ENCODE results near the gene RIMS1.

The RIMS1 gene

GRCh38 chr6:72390548-72390947 lies 504.2 kb downstream of the RIMS1 start:
- DNase-seq, result no peak
- no peak overlapping the region for H3K27ac Mint-ChIP-seq
- H3K4me3 Mint-ChIP-seq, result no peak overlapping the region
- no peaks in the 10 kb centered on the region for H3K9me3 Mint-ChIP-seq
- H3K27me3 Mint-ChIP-seq, result peaks cover 17% of the 10 kb centered on the region
- no peaks in the 10 kb centered on the region for H3K4me1 Mint-ChIP-seq (ENCODE audit: low read depth)
- no peaks in the 10 kb centered on the region for H3K36me3 Mint-ChIP-seq (ENCODE audit: low read depth)

GRCh38 chr6:72401865-72402264 lies 515.5 kb downstream of the RIMS1 start:
- DNase-seq, result no peak
- no peak overlapping the region for H3K4me3 Mint-ChIP-seq
- peaks cover 10% of the 10 kb centered on the region for H3K27me3 Mint-ChIP-seq
- H3K36me3 Mint-ChIP-seq (ENCODE audit: low read depth), result no peaks in the 10 kb centered on the region
- no peaks in the 10 kb centered on the region for H3K4me1 Mint-ChIP-seq (ENCODE audit: low read depth)
- no peaks in the 10 kb centered on the region for H3K9me3 Mint-ChIP-seq
- H3K27ac Mint-ChIP-seq, result no peak overlapping the region

GRCh38 chr6:72403413-72403812 lies 517.1 kb downstream of the RIMS1 start:
- Mint-ChIP-seq H3K27ac (no peak overlapping the region), H3K4me1 (ENCODE audit: low read depth) (no peaks in the 10 kb centered on the region), H3K9me3 (no peaks in the 10 kb centered on the region), H3K36me3 (ENCODE audit: low read depth) (no peaks in the 10 kb centered on the region), H3K27me3 (peaks cover 17% of the 10 kb centered on the region), H3K4me3 (no peak overlapping the region)
- DNase-seq, result no peak

GRCh38 chr6:72406517-72406916 lies 520.2 kb downstream of the RIMS1 start:
- no peak for DNase-seq
- H3K4me3 Mint-ChIP-seq, result no peak overlapping the region
- peaks cover 17% of the 10 kb centered on the region for H3K27me3 Mint-ChIP-seq
- H3K9me3 Mint-ChIP-seq, result no peaks in the 10 kb centered on the region
- no peaks in the 10 kb centered on the region for H3K36me3 Mint-ChIP-seq (ENCODE audit: low read depth)
- H3K27ac Mint-ChIP-seq, result no peak overlapping the region
- no peaks in the 10 kb centered on the region for H3K4me1 Mint-ChIP-seq (ENCODE audit: low read depth)

- H3K9me3 Mint-ChIP-seq, result no peaks in the 10 kb centered on the region
- peaks cover 22% of the 10 kb centered on the region for H3K27me3 Mint-ChIP-seq
- no peak for DNase-seq
- H3K4me3 Mint-ChIP-seq, result no peak overlapping the region
- no peak overlapping the region for H3K27ac Mint-ChIP-seq
- no peaks in the 10 kb centered on the region for H3K36me3 Mint-ChIP-seq (ENCODE audit: low read depth)
- H3K4me1 Mint-ChIP-seq (ENCODE audit: low read depth), result no peaks in the 10 kb centered on the region
These were observed 524.4 kb downstream of the RIMS1 start for GRCh38 chr6:72410769-72411168.

GRCh38 chr6:72411872-72412708 lies 525.7 kb downstream of the RIMS1 start:
- peaks cover 15% of the 10 kb centered on the region for H3K27me3 Mint-ChIP-seq
- no peaks in the 10 kb centered on the region for H3K4me1 Mint-ChIP-seq (ENCODE audit: low read depth)
- no peak overlapping the region for H3K4me3 Mint-ChIP-seq
- H3K36me3 Mint-ChIP-seq (ENCODE audit: low read depth), result no peaks in the 10 kb centered on the region
- no peaks in the 10 kb centered on the region for H3K9me3 Mint-ChIP-seq
- peak; percentile 88 for DNase-seq
- no peak overlapping the region for H3K27ac Mint-ChIP-seq

- no peaks in the 10 kb centered on the region for H3K36me3 Mint-ChIP-seq (ENCODE audit: low read depth)
These were observed 526.3 kb downstream of the RIMS1 start for GRCh38 chr6:72412709-72413044.

GRCh38 chr6:72413884-72414283 lies 527.5 kb downstream of the RIMS1 start:
- no peaks in the 10 kb centered on the region for H3K4me1 Mint-ChIP-seq (ENCODE audit: low read depth)
- H3K36me3 Mint-ChIP-seq (ENCODE audit: low read depth), result no peaks in the 10 kb centered on the region
- peaks cover 14% of the 10 kb centered on the region for H3K27me3 Mint-ChIP-seq
- no peak overlapping the region for H3K27ac Mint-ChIP-seq
- no peak for DNase-seq
- no peak overlapping the region for H3K4me3 Mint-ChIP-seq
- no peaks in the 10 kb centered on the region for H3K9me3 Mint-ChIP-seq

More at GRCh38 chr6:72412709-72413044, 526.3 kb downstream of the RIMS1 start:
- Mint-ChIP-seq H3K4me1 (ENCODE audit: low read depth) (no peaks in the 10 kb centered on the region), H3K4me3 (no peak overlapping the region), H3K27ac (no peak overlapping the region), H3K27me3 (peaks cover 13% of the 10 kb centered on the region), H3K9me3 (no peaks in the 10 kb centered on the region)
- DNase-seq, result no peak

GRCh38 chr6:72414657-72415056 lies 528.3 kb downstream of the RIMS1 start:
- no peaks in the 10 kb centered on the region for H3K4me1 Mint-ChIP-seq (ENCODE audit: low read depth)
- peaks cover 14% of the 10 kb centered on the region for H3K27me3 Mint-ChIP-seq
- no peak for DNase-seq
- H3K9me3 Mint-ChIP-seq, result no peaks in the 10 kb centered on the region
- H3K4me3 Mint-ChIP-seq, result no peak overlapping the region
- no peaks in the 10 kb centered on the region for H3K36me3 Mint-ChIP-seq (ENCODE audit: low read depth)
- H3K27ac Mint-ChIP-seq, result no peak overlapping the region

- no peak for DNase-seq
- Mint-ChIP-seq H3K4me3 (no peak overlapping the region), H3K27ac (no peak overlapping the region), H3K4me1 (ENCODE audit: low read depth) (no peaks in the 10 kb centered on the region), H3K9me3 (no peaks in the 10 kb centered on the region), H3K36me3 (ENCODE audit: low read depth) (no peaks in the 10 kb centered on the region), H3K27me3 (peaks cover 14% of the 10 kb centered on the region)
These were observed 530.6 kb downstream of the RIMS1 start for GRCh38 chr6:72416744-72417465.

- Mint-ChIP-seq H3K9me3 (no peaks in the 10 kb centered on the region), H3K4me3 (no peak overlapping the region), H3K27me3 (peaks cover 11% of the 10 kb centered on the region), H3K36me3 (ENCODE audit: low read depth) (no peaks in the 10 kb centered on the region), H3K27ac (no peak overlapping the region), H3K4me1 (ENCODE audit: low read depth) (no peaks in the 10 kb centered on the region)
- no peak for DNase-seq
These were observed 531.4 kb downstream of the RIMS1 start for GRCh38 chr6:72417759-72418158.

- Mint-ChIP-seq H3K27me3 (peaks cover 11% of the 10 kb centered on the region), H3K4me3 (no peak overlapping the region), H3K27ac (no peak overlapping the region), H3K4me1 (ENCODE audit: low read depth) (no peaks in the 10 kb centered on the region), H3K9me3 (no peaks in the 10 kb centered on the region), H3K36me3 (ENCODE audit: low read depth) (no peaks in the 10 kb centered on the region)
- DNase-seq, result no peak
These were observed 532.1 kb downstream of the RIMS1 start for GRCh38 chr6:72418495-72418894.

- Mint-ChIP-seq H3K27me3 (peaks cover 4% of the 10 kb centered on the region), H3K36me3 (ENCODE audit: low read depth) (no peaks in the 10 kb centered on the region), H3K27ac (no peak overlapping the region), H3K4me1 (ENCODE audit: low read depth) (no peaks in the 10 kb centered on the region), H3K9me3 (no peaks in the 10 kb centered on the region), H3K4me3 (no peak overlapping the region)
- DNase-seq, result no peak
These were observed 533.6 kb downstream of the RIMS1 start for GRCh38 chr6:72419966-72420365.

GRCh38 chr6:72420409-72420808 lies 534.1 kb downstream of the RIMS1 start:
- no peak for DNase-seq
- no peaks in the 10 kb centered on the region for H3K36me3 Mint-ChIP-seq (ENCODE audit: low read depth)
- peaks cover 4% of the 10 kb centered on the region for H3K27me3 Mint-ChIP-seq
- no peak overlapping the region for H3K27ac Mint-ChIP-seq
- no peak overlapping the region for H3K4me3 Mint-ChIP-seq
- H3K4me1 Mint-ChIP-seq (ENCODE audit: low read depth), result no peaks in the 10 kb centered on the region
- no peaks in the 10 kb centered on the region for H3K9me3 Mint-ChIP-seq

- DNase-seq, result no peak
- H3K36me3 Mint-ChIP-seq (ENCODE audit: low read depth), result no peaks in the 10 kb centered on the region
- H3K27ac Mint-ChIP-seq, result no peak overlapping the region
- no peaks in the 10 kb centered on the region for H3K9me3 Mint-ChIP-seq
- peaks cover 7% of the 10 kb centered on the region for H3K27me3 Mint-ChIP-seq
- H3K4me1 Mint-ChIP-seq (ENCODE audit: low read depth), result no peaks in the 10 kb centered on the region
- no peak overlapping the region for H3K4me3 Mint-ChIP-seq
These were observed 535.0 kb downstream of the RIMS1 start for GRCh38 chr6:72421387-72421786.
